HCT116 (cell line): ENCODE measurements around the gene THSD4. TPM values are rescaled to one million over a fixed set of nuclear protein-coding genes. Genes with fewer than 3 reads are reported as not detected.

Experiments
- ATAC-seq: fragments of 200-7000 bp; cut with Tn5 transposase; 2 replicates; pipeline ENCODE4 v1.9.1; 2020; ENCODE audit warnings: mild to moderate bottlenecking, moderate library complexity
- BruUV-seq: library from RNA; stranded (reverse); fragments of 400-500 nt; replicated peaks from 2 replicates; lab custom pipeline; 2021; lab: Mats Ljungman, UMichigan
- CTCF ChIA-PET: fragments of 300-600 bp; sonication (Branson Sonifier 250); formaldehyde crosslinking; loops from one replicate; lab custom pipeline; 2021; ENCODE audit warnings: antibody characterized with exemption; lab: Charles Lee
- POLR2A ChIA-PET: fragments of 300-600, 350-600 bp; sonication (Branson Sonifier 250); formaldehyde crosslinking; loops from one replicate; lab custom pipeline; 2021; ENCODE audit warnings: antibody characterized with exemption; lab: Charles Lee
- RAD21 ChIA-PET, 2 experiments: fragments of 300-600 bp; sonication (Branson Sonifier 250); formaldehyde crosslinking; loops; one replicate each; lab custom pipeline; 2023; ENCODE audit warnings: low total read pairs in 2 of 2; ENCODE audit not compliant: uncharacterized antibody in 2 of 2, unreplicated experiment in 2 of 2, low non-redundant PET in 1 of 2; lab: Charles Lee
- DNase-seq: peaks from one replicate; pipeline ENCODE4 v3.0.0-alpha.2; 2010; ENCODE audit warnings: low read depth, low spot score
- H2AFZ ChIP-seq: fragments of 200-600 bp; shearing (Covaris generic), sonication (generic); 2 replicates; pipeline ENCODE4 v1.6.1; 2017; ENCODE audit warnings: low read depth, mixed run types, mixed read lengths, antibody characterized with exemption, low read length; ENCODE audit not compliant: poor library complexity, severe bottlenecking
- H3K27ac ChIP-seq: 2 replicates; pipeline ENCODE4 v1.5.1; 2012; ENCODE audit warnings: low read depth, low read length
- H3K27me3 ChIP-seq: fragments of 200-600 bp; sonication (generic); 2 replicates; pipeline ENCODE4 v1.6.1; 2016; ENCODE audit warnings: mixed run types, low read length, mixed read lengths; ENCODE audit not compliant: insufficient read depth
- H3K36me3 ChIP-seq, 2 experiments: fragments of 200-500 bp in 1 of 2; fragments of 200-600 bp in 1 of 2; sonication (Bioruptor generic) in 1 of 2; sonication (generic) in 1 of 2; 2 replicates each; pipeline versions ENCODE4 v1.5.1 to v1.6.1; 2014 to 2016; ENCODE audit warnings: low read length in 2 of 2, inconsistent platforms in 1 of 2, mixed read lengths in 1 of 2, mixed run types in 1 of 2; ENCODE audit not compliant: insufficient read depth in 2 of 2, control insufficient read depth in 1 of 2
- H3K4me1 ChIP-seq, 2 experiments: fragments of 200-600 bp in 1 of 2; sonication (generic) in 1 of 2; 2 replicates each; pipeline versions ENCODE4 v1.5.1 to v1.6.1; 2012 to 2017; ENCODE audit warnings: low read length in 2 of 2, inconsistent platforms in 1 of 2, mild to moderate bottlenecking in 1 of 2, mixed read lengths in 1 of 2, mixed run types in 1 of 2, moderate library complexity in 1 of 2; ENCODE audit not compliant: insufficient read depth in 2 of 2, control insufficient read depth in 1 of 2
- H3K4me2 ChIP-seq: fragments of 200-600 bp; sonication (generic); 2 replicates; pipeline ENCODE4 v1.6.1; 2017; ENCODE audit warnings: mixed run types, low read length, mixed read lengths
- H3K4me3 ChIP-seq, 2 experiments: fragments of 200-600 bp in 1 of 2; sonication (generic) in 1 of 2; replicated peaks in 1 of 2; 2 replicates each; pipeline ENCODE4 v1.5.1; 2011 to 2016; ENCODE audit warnings: low read length in 2 of 2, control low read depth in 1 of 2, low read depth in 1 of 2, mild to moderate bottlenecking in 1 of 2, mixed read lengths in 1 of 2, mixed run types in 1 of 2
- H3K79me2 ChIP-seq: fragments of 200-600 bp; sonication (generic); 2 replicates; pipeline ENCODE4 v1.6.1; 2017; ENCODE audit warnings: mild to moderate bottlenecking, mixed run types, low read length, moderate library complexity, mixed read lengths; ENCODE audit not compliant: insufficient read depth
- H3K9ac ChIP-seq: fragments of 200-600 bp; sonication (generic); 2 replicates; pipeline ENCODE4 v1.6.1; 2016; ENCODE audit warnings: low read length, mixed read lengths
- H3K9me2 ChIP-seq: fragments of 200-600 bp; sonication (generic), shearing (Covaris generic); 2 replicates; pipeline ENCODE4 v1.6.1; 2017; ENCODE audit warnings: mixed run types, mild to moderate bottlenecking, moderate library complexity; ENCODE audit not compliant: insufficient read depth
- H3K9me3 ChIP-seq, 2 experiments: fragments of 200-500 bp in 1 of 2; fragments of 200-600 bp in 1 of 2; sonication (Bioruptor generic) in 1 of 2; sonication (generic) in 1 of 2; 2 replicates each; pipeline ENCODE4 v1.6.1; 2014 to 2017; ENCODE audit warnings: low read length in 2 of 2, mixed read lengths in 2 of 2, inconsistent platforms in 1 of 2, low read depth in 1 of 2, mild to moderate bottlenecking in 1 of 2, mixed run types in 1 of 2, moderate library complexity in 1 of 2; ENCODE audit not compliant: control insufficient read depth in 1 of 2, insufficient read depth in 1 of 2
- H4K20me1 ChIP-seq: fragments of 200-600 bp; sonication (generic), shearing (Covaris generic); 2 replicates; pipeline ENCODE4 v1.6.1; 2017; ENCODE audit warnings: mixed run types, mild to moderate bottlenecking, moderate library complexity; ENCODE audit not compliant: insufficient read depth
- CBX3 ChIP-seq: IDR thresholded peaks from 2 replicates; pipeline ENCODE4 v1.6.1; 2012; ENCODE audit warnings: low read depth
- JUND ChIP-seq: IDR thresholded peaks from 2 replicates; pipeline ENCODE4 v1.6.1; 2012
- YY1 ChIP-seq: IDR thresholded peaks from 2 replicates; pipeline ENCODE4 v1.6.1; 2011; ENCODE audit warnings: low read length, low read depth, moderate library complexity, mild to moderate bottlenecking; ENCODE audit not compliant: insufficient replicate concordance; ENCODE audit errors: extremely low read depth
- intact Hi-C: fragments of 100-400 bp; cut with micrococcal nuclease; formaldehyde crosslinking; loops from 2 replicates; pipeline ENCODE4 v1.10.0; 2022
- total RNA-seq: library from RNA; stranded (reverse); gene quantifications from one replicate; pipeline ENCODE4 v1.2.1, GENCODE V29; 2021; ENCODE audit not compliant: unreplicated experiment

THSD4 gene
- total RNA-seq, 1 experiment from 2014 or later, result 30.5 TPM

DNA sequence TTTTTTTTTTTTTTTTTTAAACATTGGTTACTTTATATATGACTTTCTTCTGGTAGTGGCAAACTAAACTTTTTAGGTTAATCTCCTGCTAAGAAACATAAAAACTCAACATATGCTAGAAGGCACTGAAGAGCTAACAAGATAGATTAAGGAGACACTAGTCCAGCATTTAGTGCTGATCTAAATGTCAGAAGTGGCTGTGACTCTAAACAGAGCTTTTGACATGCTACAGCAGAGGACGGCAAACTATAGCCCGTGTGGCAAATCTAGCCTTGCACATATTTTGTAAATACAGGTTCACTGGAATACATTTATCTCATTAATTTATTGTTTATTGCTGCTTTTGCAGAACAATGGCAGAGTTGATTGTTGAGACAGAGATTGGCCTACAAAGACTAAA is 715.7 kb downstream of the THSD4 start:
- Histone ChIP-seq H3K4me3 (no peak overlapping the region), H3K4me2 (no peak overlapping the region), H3K27me3 (no peaks in the 10 kb centered on the region), H3K27ac (no peak overlapping the region), H2AFZ (no peak overlapping the region), H3K79me2 (no peaks in the 10 kb centered on the region), H3K36me3 (peaks cover 0 to 8% of the 10 kb centered on the region in 2 experiments; a peak in 1 of 4 replicates), H3K9me2 (no peaks in the 10 kb centered on the region), H3K4me1 (no peaks in the 10 kb centered on the region), H3K9ac (no peak overlapping the region), H3K9me3 (no peaks in the 10 kb centered on the region), H4K20me1 (no peaks in the 10 kb centered on the region)
- TF ChIP-seq YY1 (no peak), JUND (no peak), CBX3 (no peak)
- ChIA-PET POLR2A (no interaction called here), CTCF (no interaction called here), RAD21 (no interaction called here)
- no peak for ATAC-seq
- no peak for DNase-seq
- intact Hi-C loops, result no loop called here
- no TSS peak for BruUV-seq

Other genes with a start within 250 kb of the THSD4 start
- 2.8 TPM for gene THAP10, start 223.0 kb upstream of the THSD4 start, total RNA-seq
- 7.4 TPM for gene LRRC49, start 222.6 kb upstream of the THSD4 start, total RNA-seq